ENCODE results near the gene TMEM209.

TMEM209 gene

GRCh38 chr7:130141884-130142653 lies 63.1 kb downstream of the TMEM209 start:
- ATAC-seq (ENCODE audit: low read depth) = no peak

GRCh38 chr7:130141161-130141883 lies 63.9 kb downstream of the TMEM209 start:
- H3K9me3 ChIP-seq (ENCODE audit: severe bottlenecking) = no peaks in the 10 kb centered on the region
- TF ChIP-seq CTCF (IDR thresholded peaks at IDR 0.05; ENCODE audit: poor library complexity, severe bottlenecking) = no peak
- no peaks in the 10 kb centered on the region for H3K27me3 ChIP-seq (ENCODE audit: insufficient read depth, poor library complexity, severe bottlenecking)
- peaks cover 12% of the 10 kb centered on the region for H3K4me1 ChIP-seq (ENCODE audit: insufficient read depth, poor library complexity, severe bottlenecking)
- H3K36me3 ChIP-seq (ENCODE audit: low read depth) = peaks cover 2% of the 10 kb centered on the region; the same call in 1 of the 2 replicates
- H3K4me3 ChIP-seq (ENCODE audit: severe bottlenecking) = no peak overlapping the region
- H3K27ac ChIP-seq (ENCODE audit: poor library complexity, severe bottlenecking) = no peak overlapping the region
- no peak for DNase-seq (ENCODE audit: low spot score)
- no peak for ATAC-seq (ENCODE audit: low read depth)

More at GRCh38 chr7:130141884-130142653, 63.1 kb downstream of the TMEM209 start:
- Histone ChIP-seq H3K9me3 (ENCODE audit: severe bottlenecking) (no peaks in the 10 kb centered on the region), H3K36me3 (ENCODE audit: low read depth) (no peaks in the 10 kb centered on the region; the same call in 1 of the 2 replicates), H3K4me3 (ENCODE audit: severe bottlenecking) (no peak overlapping the region), H3K27me3 (ENCODE audit: insufficient read depth, poor library complexity, severe bottlenecking) (no peaks in the 10 kb centered on the region), H3K27ac (ENCODE audit: poor library complexity, severe bottlenecking) (no peak overlapping the region), H3K4me1 (ENCODE audit: insufficient read depth, poor library complexity, severe bottlenecking) (peaks cover 12% of the 10 kb centered on the region)
- TF ChIP-seq CTCF (IDR thresholded peaks at IDR 0.05; ENCODE audit: poor library complexity, severe bottlenecking) = no peak
- no peak for DNase-seq (ENCODE audit: low spot score)

GRCh38 chr7:130140551-130141160 lies 64.5 kb downstream of the TMEM209 start:
- Histone ChIP-seq H3K9me3 (ENCODE audit: severe bottlenecking) (no peaks in the 10 kb centered on the region), H3K27ac (ENCODE audit: poor library complexity, severe bottlenecking) (no peak overlapping the region), H3K4me1 (ENCODE audit: insufficient read depth, poor library complexity, severe bottlenecking) (peaks cover 12% of the 10 kb centered on the region), H3K4me3 (ENCODE audit: severe bottlenecking) (no peak overlapping the region), H3K36me3 (ENCODE audit: low read depth) (peaks cover 5% of the 10 kb centered on the region; the same call in 1 of the 2 replicates), H3K27me3 (ENCODE audit: insufficient read depth, poor library complexity, severe bottlenecking) (no peaks in the 10 kb centered on the region)
- DNase-seq (ENCODE audit: low spot score) (no peak), ATAC-seq (ENCODE audit: low read depth) (no peak)
- TF ChIP-seq CTCF (IDR thresholded peaks at IDR 0.05; ENCODE audit: poor library complexity, severe bottlenecking) = no peak

- DNase-seq (ENCODE audit: low spot score) (no peak), ATAC-seq (ENCODE audit: low read depth) (peak; percentile 16; the same call in 1 of the 3 replicates)
- H3K27ac ChIP-seq (ENCODE audit: poor library complexity, severe bottlenecking) = no peak overlapping the region
- TF ChIP-seq CTCF (IDR thresholded peaks at IDR 0.05; ENCODE audit: poor library complexity, severe bottlenecking) = no peak
- no peak overlapping the region for H3K4me3 ChIP-seq (ENCODE audit: severe bottlenecking)
- H3K36me3 ChIP-seq (ENCODE audit: low read depth) = peaks cover 5% of the 10 kb centered on the region; the same call in 1 of the 2 replicates
- H3K9me3 ChIP-seq (ENCODE audit: severe bottlenecking) = no peaks in the 10 kb centered on the region
- peaks cover 5% of the 10 kb centered on the region for H3K4me1 ChIP-seq (ENCODE audit: insufficient read depth, poor library complexity, severe bottlenecking)
- no peaks in the 10 kb centered on the region for H3K27me3 ChIP-seq (ENCODE audit: insufficient read depth, poor library complexity, severe bottlenecking)
These were observed 65.8 kb downstream of the TMEM209 start for GRCh38 chr7:130139193-130139960.

Data from RWPE2 (cell line).